Mesendoderm (in vitro differentiated cells): ENCODE measurements around the gene ARRDC4.

Experiments
- DNase-seq: peaks from one replicate; pipeline ENCODE4 v3.0.0; 2013
- H2AK5ac ChIP-seq: 2 replicates; pipeline ENCODE4 v1.6.1; 2013; ENCODE audit warnings: low read length, inconsistent platforms
- H2BK120ac ChIP-seq: 2 replicates; pipeline ENCODE4 v1.6.1; 2013; ENCODE audit warnings: low read depth, mild to moderate bottlenecking, low read length, moderate library complexity, mixed read lengths
- H2BK15ac ChIP-seq: replicated peaks from 2 replicates; pipeline ENCODE4 v1.6.1; 2013; ENCODE audit warnings: low read depth, mild to moderate bottlenecking, moderate library complexity
- H2BK5ac ChIP-seq: 2 replicates; pipeline ENCODE4 v1.6.1; 2013; ENCODE audit warnings: low read length, inconsistent platforms
- H3K18ac ChIP-seq: 2 replicates; pipeline ENCODE4 v1.6.1; 2013; ENCODE audit warnings: mild to moderate bottlenecking, low read length, mixed read lengths
- H3K23ac ChIP-seq: one replicate; pipeline ENCODE4 v1.6.1; 2013; ENCODE audit warnings: low read length
- H3K27ac ChIP-seq: 2 replicates; pipeline ENCODE4 v1.5.1; 2013; ENCODE audit warnings: low read depth, mild to moderate bottlenecking, inconsistent platforms, low read length, moderate library complexity
- H3K27me3 ChIP-seq: 2 replicates; pipeline ENCODE4 v1.6.1; 2013; ENCODE audit warnings: low read length, control low read depth, mild to moderate bottlenecking, inconsistent platforms; ENCODE audit not compliant: insufficient read depth, poor library complexity
- H3K36me3 ChIP-seq: 2 replicates; pipeline ENCODE4 v1.6.1; 2013; ENCODE audit warnings: low read length, inconsistent platforms; ENCODE audit not compliant: control insufficient read depth, insufficient read depth
- H3K4ac ChIP-seq: one replicate; pipeline ENCODE4 v1.6.1; 2013; ENCODE audit warnings: low read depth, mild to moderate bottlenecking, low read length, moderate library complexity
- H3K4me1 ChIP-seq: 2 replicates; pipeline ENCODE4 v1.6.1; 2013; ENCODE audit warnings: low read depth, low read length, inconsistent platforms; ENCODE audit not compliant: control insufficient read depth
- H3K4me2 ChIP-seq: 2 replicates; pipeline ENCODE4 v1.6.1; 2013; ENCODE audit warnings: low read length
- H3K4me3 ChIP-seq: 2 replicates; pipeline ENCODE4 v1.5.1; 2013; ENCODE audit warnings: mild to moderate bottlenecking, low read length
- H3K56ac ChIP-seq: one replicate; pipeline ENCODE4 v1.6.1; 2013; ENCODE audit warnings: low read length
- H3K79me1 ChIP-seq: 2 replicates; pipeline ENCODE4 v1.6.1; 2013; ENCODE audit warnings: low read length, inconsistent platforms
- H3K79me2 ChIP-seq: 2 replicates; pipeline ENCODE4 v1.6.1; 2013; ENCODE audit warnings: mild to moderate bottlenecking, low read length; ENCODE audit not compliant: control insufficient read depth, insufficient read depth
- H3K9ac ChIP-seq: 2 replicates; pipeline ENCODE4 v1.6.1; 2013; ENCODE audit warnings: low read length, inconsistent platforms
- H4K5ac ChIP-seq: one replicate; pipeline ENCODE4 v1.6.1; 2013; ENCODE audit warnings: low read length
- H4K8ac ChIP-seq: one replicate; pipeline ENCODE4 v1.6.1; 2013; ENCODE audit warnings: low read depth, mild to moderate bottlenecking, control low read depth, low read length, moderate library complexity
- WGBS: extraction: QIAGEN DNeasy Blood & Tissue Kit; methylation state at CpG from one replicate; pipeline ENCODE4 v1.1.7; 2013; ENCODE audit warnings: low lambda C conversion rate, missing lambda C conversion rate; ENCODE audit not compliant: insufficient coverage; ENCODE audit errors: extremely low coverage; 5-methylcytosine and 5-hydroxymethylcytosine counted together

The ARRDC4 gene

GRCh38 chr15:97966924-97967620 lies 6.6 kb downstream of the ARRDC4 start:
- H3K4me1 ChIP-seq, result no peaks in the 10 kb centered on the region
- H3K18ac ChIP-seq, result no peak overlapping the region
- H3K79me1 ChIP-seq, result no peaks in the 10 kb centered on the region
- no peaks in the 10 kb centered on the region for H3K27me3 ChIP-seq
- no peak overlapping the region for H2BK5ac ChIP-seq
- H3K9ac ChIP-seq, result no peak overlapping the region
- H2AK5ac ChIP-seq, result no peak overlapping the region
- H4K8ac ChIP-seq, result no peak overlapping the region
- no peak overlapping the region for H3K4ac ChIP-seq
- no peak overlapping the region for H3K23ac ChIP-seq
- H3K4me2 ChIP-seq, result no peak overlapping the region
- WGBS, result no CpG with 5 or more reads among the region's 6 CpGs
- no peaks in the 10 kb centered on the region for H3K36me3 ChIP-seq
- H3K4me3 ChIP-seq, result no peak overlapping the region
- DNase-seq, result no peak
- no peak overlapping the region for H4K5ac ChIP-seq
- H3K56ac ChIP-seq, result no peak overlapping the region
- no peak overlapping the region for H2BK120ac ChIP-seq
- no peaks in the 10 kb centered on the region for H3K79me2 ChIP-seq
- no peak overlapping the region for H2BK15ac ChIP-seq
- no peak overlapping the region for H3K27ac ChIP-seq

GRCh38 chr15:97967881-97968280 lies 7.4 kb downstream of the ARRDC4 start:
- Histone ChIP-seq H3K4ac (no peak overlapping the region), H3K23ac (no peak overlapping the region), H2BK5ac (no peak overlapping the region), H4K8ac (no peak overlapping the region), H3K4me2 (no peak overlapping the region), H2BK120ac (no peak overlapping the region), H3K27ac (no peak overlapping the region), H3K56ac (no peak overlapping the region), H2BK15ac (no peak overlapping the region), H3K27me3 (no peaks in the 10 kb centered on the region), H3K36me3 (no peaks in the 10 kb centered on the region), H2AK5ac (no peak overlapping the region), H3K4me3 (no peak overlapping the region), H3K79me1 (no peaks in the 10 kb centered on the region), H3K79me2 (no peaks in the 10 kb centered on the region), H3K9ac (no peak overlapping the region), H3K4me1 (no peaks in the 10 kb centered on the region), H4K5ac (no peak overlapping the region), H3K18ac (no peak overlapping the region)
- no peak for DNase-seq
- WGBS, result 100% methylated on average over 1 of the region's 2 CpGs

- Histone ChIP-seq H2BK120ac (no peak overlapping the region), H3K18ac (no peak overlapping the region), H3K27me3 (no peaks in the 10 kb centered on the region), H3K36me3 (no peaks in the 10 kb centered on the region), H3K56ac (no peak overlapping the region), H2AK5ac (no peak overlapping the region), H3K4ac (no peak overlapping the region), H4K8ac (no peak overlapping the region), H3K79me2 (no peaks in the 10 kb centered on the region), H4K5ac (no peak overlapping the region), H3K4me3 (no peak overlapping the region), H3K79me1 (no peaks in the 10 kb centered on the region), H2BK15ac (no peak overlapping the region), H2BK5ac (no peak overlapping the region), H3K9ac (no peak overlapping the region), H3K4me1 (no peaks in the 10 kb centered on the region), H3K27ac (no peak overlapping the region), H3K4me2 (no peak overlapping the region), H3K23ac (no peak overlapping the region)
- WGBS, result no CpG with 5 or more reads among the region's 1 CpG
- DNase-seq, result no peak
Observed at GRCh38 chr15:97968380-97968779, 7.9 kb downstream of the ARRDC4 start.

- Histone ChIP-seq H3K36me3 (no peaks in the 10 kb centered on the region), H3K4me3 (no peak overlapping the region), H3K9ac (no peak overlapping the region), H2BK120ac (no peak overlapping the region), H4K8ac (no peak overlapping the region), H3K79me1 (no peaks in the 10 kb centered on the region), H3K27me3 (no peaks in the 10 kb centered on the region), H2BK15ac (no peak overlapping the region), H3K27ac (no peak overlapping the region), H3K4me2 (no peak overlapping the region), H2AK5ac (no peak overlapping the region), H2BK5ac (no peak overlapping the region), H4K5ac (no peak overlapping the region), H3K23ac (no peak overlapping the region), H3K56ac (no peak overlapping the region), H3K4ac (no peak overlapping the region), H3K18ac (no peak overlapping the region), H3K4me1 (no peaks in the 10 kb centered on the region), H3K79me2 (no peaks in the 10 kb centered on the region)
- no peak for DNase-seq
- WGBS, result no CpG with 5 or more reads among the region's 1 CpG
Observed at GRCh38 chr15:97972366-97972765, 11.9 kb downstream of the ARRDC4 start.

GRCh38 chr15:97976129-97976528 lies 15.6 kb downstream of the ARRDC4 start:
- Histone ChIP-seq H2BK5ac (no peak overlapping the region), H3K36me3 (no peaks in the 10 kb centered on the region), H3K4me1 (no peaks in the 10 kb centered on the region), H3K4ac (no peak overlapping the region), H3K79me2 (no peaks in the 10 kb centered on the region), H3K4me2 (no peak overlapping the region), H4K5ac (no peak overlapping the region), H2BK120ac (no peak overlapping the region), H2BK15ac (no peak overlapping the region), H3K27me3 (no peaks in the 10 kb centered on the region), H3K27ac (no peak overlapping the region), H3K23ac (no peak overlapping the region), H2AK5ac (no peak overlapping the region), H3K56ac (no peak overlapping the region), H3K18ac (no peak overlapping the region), H3K4me3 (no peak overlapping the region), H4K8ac (no peak overlapping the region), H3K9ac (no peak overlapping the region), H3K79me1 (no peaks in the 10 kb centered on the region)
- WGBS, result no CpG with 5 or more reads among the region's 8 CpGs
- no peak for DNase-seq
